SK-N-MC (cell line): ENCODE results near the gene FUNDC2.

Experiments
- EZH2 ChIP-seq: fragments of 200-600 bp; sonication (generic); IDR thresholded peaks from one replicate; pipeline ENCODE4 v1.6.1; 2017; ENCODE audit warnings: antibody characterized with exemption
- FOXP2 ChIP-seq: optimal IDR thresholded peaks from 2 replicates; pipeline ENCODE3; 2011; ENCODE audit warnings: mild to moderate bottlenecking, moderate library complexity; ENCODE audit not compliant: insufficient read depth; ENCODE audit errors: extremely low read length, control extremely low read depth
- POLR2AphosphoS5 ChIP-seq: IDR thresholded peaks from 2 replicates; pipeline ENCODE4 v1.6.1; 2012; ENCODE audit warnings: mild to moderate bottlenecking, low read depth, low read length, borderline replicate concordance

- TF ChIP-seq POLR2AphosphoS5: no peak
- no peak for TF ChIP-seq EZH2
- no peak for TF ChIP-seq FOXP2
Observed at GRCh38 chrX:154987940-154988339, 38.7 kb upstream of the FUNDC2 start.
